SKM-1 (cell line): Measurements from ENCODE around the gene PLOD2.

Experiments
- DNase-seq: peaks from one replicate; lab custom pipeline; 2025; ENCODE audit not compliant: unreplicated experiment; lab: John Stamatoyannopoulos, UW

Gene PLOD2

GRCh38 chr3:146166826-146167225 is 5.8 kb upstream of the PLOD2 start:
- DNase-seq, result no peak

GRCh38 chr3:146166415-146166821 is 5.4 kb upstream of the PLOD2 start:
- no peak for DNase-seq

DNA sequence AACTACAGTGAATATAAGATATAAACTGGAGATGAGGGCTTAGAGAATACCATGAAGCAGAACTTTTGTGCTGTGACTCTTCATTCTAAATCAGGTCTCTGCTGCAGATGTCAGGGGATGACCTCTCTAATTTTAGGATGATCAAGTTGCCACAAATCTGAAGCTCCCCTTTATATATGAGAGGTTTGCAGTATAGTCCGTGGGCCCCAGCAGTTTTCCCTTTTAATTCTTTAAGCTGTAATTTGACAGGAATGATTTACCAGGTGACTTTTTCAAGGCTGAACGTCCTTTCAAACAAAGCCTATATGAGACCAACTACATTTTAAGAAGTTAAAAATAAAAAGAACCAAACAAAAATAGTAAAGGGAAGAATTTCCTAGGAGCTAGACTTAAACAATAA is 4.9 kb upstream of the PLOD2 start:
- DNase-seq, result no peak

DNA sequence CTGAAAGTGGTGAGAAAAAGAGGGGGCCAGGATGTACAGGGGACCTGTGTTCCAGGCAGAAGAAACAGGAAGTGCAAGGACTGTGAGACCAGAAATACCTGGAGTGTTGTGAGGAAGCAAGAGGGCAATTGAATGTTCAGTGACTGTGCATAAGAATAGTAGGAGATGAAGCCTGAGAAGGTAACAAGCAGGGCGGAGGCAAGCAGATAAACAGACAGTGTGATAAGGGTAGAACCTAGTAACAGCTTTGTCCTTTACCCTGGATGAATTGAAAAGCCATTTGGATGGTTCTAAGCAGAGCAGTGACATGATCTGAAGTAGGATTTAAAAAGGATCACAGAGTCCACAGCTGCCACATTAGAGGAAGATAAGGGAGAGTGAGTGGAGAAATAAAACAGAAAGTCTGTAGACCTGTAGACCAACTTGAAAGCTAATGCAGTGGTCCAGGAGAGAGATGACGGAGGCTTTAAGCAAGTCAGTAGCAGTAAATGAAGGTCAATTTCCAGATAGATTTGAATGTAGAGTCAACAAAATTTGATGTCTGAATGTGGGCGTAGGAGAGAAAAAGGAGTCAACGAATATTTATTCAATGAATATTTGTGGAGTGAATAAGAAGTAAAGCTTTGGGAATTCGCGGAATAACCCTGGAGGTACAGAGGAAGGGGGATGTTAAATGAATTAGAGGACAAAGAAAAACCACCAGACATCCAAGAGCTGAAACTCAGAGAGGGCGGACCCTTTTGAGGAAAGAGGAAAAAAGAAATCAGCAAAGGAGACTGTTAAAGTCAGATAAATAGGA is 4.2 kb upstream of the PLOD2 start:
- DNase-seq, result no peak

GRCh38 chr3:146164506-146164905 is 3.5 kb upstream of the PLOD2 start:
- no peak for DNase-seq

DNA sequence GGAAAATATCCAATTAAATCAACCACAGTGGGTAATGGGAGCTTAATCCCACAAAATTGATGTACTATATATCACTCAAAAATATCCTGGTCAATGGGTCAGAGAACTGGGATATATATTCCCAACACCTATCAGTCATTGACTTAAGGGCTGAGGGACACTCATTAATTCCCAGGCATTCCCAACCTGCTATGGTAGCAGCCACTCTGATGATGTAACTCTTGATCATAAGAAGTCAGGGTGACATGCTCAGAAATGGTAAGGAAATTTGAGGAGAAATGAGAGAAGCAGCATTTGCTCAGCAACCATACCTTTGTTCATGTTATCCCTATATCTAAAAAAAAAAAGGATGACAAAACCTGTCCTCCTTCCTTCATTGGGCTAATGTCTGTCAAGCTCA is 3.1 kb upstream of the PLOD2 start:
- DNase-seq, result no peak

DNA sequence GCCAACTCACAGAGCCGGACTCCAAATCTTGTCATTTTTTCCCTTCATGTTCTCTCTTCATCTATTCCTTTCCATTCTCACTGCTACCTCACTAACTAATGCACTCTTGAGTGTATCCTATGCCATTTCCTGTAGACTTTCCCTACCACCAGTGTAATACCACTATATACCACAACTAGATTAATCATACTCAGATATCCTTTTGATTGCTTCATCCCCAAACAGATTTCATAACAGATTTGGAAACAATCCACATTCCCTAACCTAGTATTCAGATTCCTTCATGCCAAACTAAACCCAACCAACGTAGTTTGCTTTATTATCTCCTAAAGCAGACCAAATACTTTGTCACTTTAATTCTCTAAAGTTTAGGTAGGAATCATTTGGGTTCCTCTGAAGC is 2.6 kb upstream of the PLOD2 start:
- no peak for DNase-seq

- DNase-seq, result no peak
Measured at GRCh38 chr3:146162561-146162960, 1.6 kb upstream of the PLOD2 start.

- no peak for DNase-seq
Measured at GRCh38 chr3:146161663-146162002, 649 bp upstream of the PLOD2 start.

GRCh38 chr3:146160321-146160963 is 542 bp downstream of the PLOD2 start:
- DNase-seq, result no peak

DNA sequence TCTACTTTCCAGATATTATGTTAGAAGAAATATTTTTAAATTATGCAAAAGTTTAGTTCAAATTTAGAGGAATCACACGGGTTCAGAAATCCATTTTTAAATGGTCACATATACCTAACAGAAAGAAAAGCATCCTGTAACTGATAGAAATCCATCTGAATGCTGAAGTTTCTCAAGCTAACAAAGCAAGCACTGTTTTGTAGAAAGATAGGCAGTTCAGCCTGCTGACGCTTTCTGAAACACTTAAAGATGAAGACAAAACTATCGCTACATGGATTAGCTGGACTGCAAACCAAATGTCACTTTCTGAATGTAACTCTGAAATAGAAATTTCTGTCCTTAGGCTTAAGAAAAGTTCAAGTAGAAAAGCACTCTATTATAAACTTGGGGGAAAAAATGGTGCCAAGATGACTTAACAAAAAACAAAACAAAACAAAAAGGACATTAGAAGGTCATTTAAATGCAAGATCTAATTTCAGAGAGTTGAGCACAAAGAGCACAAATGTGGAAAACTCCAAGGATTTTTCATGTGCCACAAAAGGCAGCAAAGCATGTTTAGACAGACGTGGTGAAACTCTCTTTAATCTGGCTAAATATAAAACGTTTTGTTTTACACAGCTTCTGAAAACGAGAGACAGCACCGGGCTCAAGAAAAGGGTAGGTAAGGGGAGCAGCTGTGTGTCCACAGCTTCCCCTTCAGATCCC is 1.2 kb downstream of the PLOD2 start:
- no peak for DNase-seq

- DNase-seq, result no peak
Measured at GRCh38 chr3:146159037-146159436, 1.9 kb downstream of the PLOD2 start.

GRCh38 chr3:146157325-146158060 is 3.5 kb downstream of the PLOD2 start:
- no peak for DNase-seq

- DNase-seq, result no peak
Measured at GRCh38 chr3:146156666-146157314, 4.2 kb downstream of the PLOD2 start.

DNA sequence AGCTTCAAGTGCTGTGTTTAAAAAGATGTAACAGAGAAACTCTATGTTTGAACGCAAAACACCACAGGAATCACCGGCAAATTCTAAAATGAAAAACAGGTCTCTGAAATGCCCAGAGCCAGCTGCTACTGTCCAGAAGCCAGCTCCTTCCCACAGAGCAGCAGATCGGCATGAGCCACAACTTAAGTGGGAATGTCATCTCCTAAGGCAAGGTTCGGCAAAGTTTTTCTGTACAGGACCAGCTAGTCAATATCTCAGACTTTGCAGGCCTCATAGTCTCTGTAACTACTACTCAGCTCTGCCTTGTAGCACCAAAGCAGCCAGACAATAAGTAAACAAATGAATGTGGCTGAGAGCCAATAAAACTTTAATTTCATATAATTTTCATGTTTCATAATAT is 4.9 kb downstream of the PLOD2 start:
- DNase-seq, result no peak

GRCh38 chr3:146154995-146155394 is 6.0 kb downstream of the PLOD2 start:
- DNase-seq, result no peak

DNA sequence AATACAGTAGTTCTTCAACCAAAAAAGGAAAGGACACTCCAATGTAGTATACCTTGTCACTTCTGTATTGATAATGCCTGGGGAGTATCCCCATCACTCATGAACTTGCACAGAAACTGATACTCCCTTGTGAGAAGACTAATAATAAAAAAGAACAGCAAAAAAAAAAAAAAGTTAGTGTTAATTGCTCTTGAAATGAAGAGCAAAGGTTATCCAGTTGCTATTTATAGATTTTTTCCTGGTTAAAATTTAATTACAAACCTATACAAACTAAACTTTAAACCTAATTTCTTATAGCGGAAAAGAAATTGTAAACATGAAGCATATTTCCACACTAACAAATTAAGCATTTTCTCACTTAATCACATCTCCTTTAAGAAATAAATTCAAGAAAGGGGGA is 6.7 kb downstream of the PLOD2 start:
- DNase-seq, result no peak

DNA sequence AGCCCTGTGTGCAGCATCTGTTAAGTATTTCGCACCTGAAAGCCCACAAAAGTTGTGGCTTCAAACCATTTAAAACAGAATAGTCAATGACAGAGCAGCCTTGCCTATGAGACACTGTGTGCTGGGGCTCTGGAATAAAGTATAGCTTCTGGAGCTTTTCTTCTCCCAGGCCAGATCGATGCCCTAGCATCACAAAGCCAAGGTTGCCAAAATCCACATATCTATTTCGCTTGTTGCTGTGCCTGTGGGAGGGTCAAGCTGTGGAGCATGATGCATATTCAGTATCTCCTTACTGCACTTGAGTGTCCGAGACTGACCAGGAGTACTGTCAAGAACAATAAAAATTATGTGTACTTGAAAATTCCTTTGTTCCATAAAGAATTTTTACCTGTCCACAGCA is 7.6 kb downstream of the PLOD2 start:
- no peak for DNase-seq

DNA sequence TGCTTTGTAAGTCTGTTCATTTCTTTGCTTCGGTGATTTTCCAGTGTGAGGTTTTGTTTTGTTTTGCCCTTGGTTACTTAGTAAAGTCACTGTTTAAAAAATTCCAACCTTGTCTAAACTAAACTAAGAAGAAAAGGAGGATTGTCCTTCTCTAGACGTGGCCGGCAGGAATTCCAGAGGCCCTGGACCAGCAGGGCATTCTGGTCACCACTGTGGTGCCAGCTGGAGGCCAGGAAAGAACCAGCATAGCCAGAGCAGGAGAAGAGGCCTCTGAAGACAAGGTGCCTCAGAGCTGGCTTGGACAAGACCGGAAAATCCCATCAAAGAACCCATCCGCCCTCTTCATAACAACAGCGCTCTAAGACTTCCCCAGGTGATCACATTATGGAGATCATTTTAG is 8.2 kb downstream of the PLOD2 start:
- DNase-seq, result no peak

- no peak for DNase-seq
Measured at GRCh38 chr3:146148468-146148931, 12.5 kb downstream of the PLOD2 start.

DNA sequence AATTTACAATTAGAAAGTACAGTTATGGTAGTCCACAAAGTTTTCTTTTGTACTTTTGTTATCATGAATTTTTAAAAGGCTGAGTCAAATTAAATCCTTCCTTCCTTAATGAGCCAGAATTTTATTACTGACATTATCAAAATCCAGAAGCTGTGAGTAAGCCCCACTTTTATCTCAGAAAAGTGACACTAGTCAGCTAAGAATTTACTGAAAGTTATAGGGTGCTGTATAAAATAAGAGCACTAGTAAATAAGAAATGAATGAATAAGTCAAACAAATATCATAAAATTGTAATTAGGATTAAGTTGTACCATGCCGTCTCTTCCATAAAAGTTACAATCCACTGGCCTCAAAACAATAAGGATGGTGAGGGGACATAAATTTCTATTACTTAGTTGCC is 15.3 kb downstream of the PLOD2 start:
- DNase-seq, result no peak
